Measurements from ENCODE around the gene CA5A. TPM values are rescaled to one million over a fixed set of nuclear protein-coding genes. Genes with fewer than 3 reads are reported as not detected.
A peak's percentile ranks its signal among the peaks of the same experiment; 100 is the strongest.
"Not testable (repeated sequence)": the region's sequence is repeated elsewhere in the genome, so short reads cannot be mapped to it uniquely, and the experiment has no call there.

CA5A gene
- total RNA-seq, 1 experiment from 2014 or later: 1.7 TPM

DNA sequence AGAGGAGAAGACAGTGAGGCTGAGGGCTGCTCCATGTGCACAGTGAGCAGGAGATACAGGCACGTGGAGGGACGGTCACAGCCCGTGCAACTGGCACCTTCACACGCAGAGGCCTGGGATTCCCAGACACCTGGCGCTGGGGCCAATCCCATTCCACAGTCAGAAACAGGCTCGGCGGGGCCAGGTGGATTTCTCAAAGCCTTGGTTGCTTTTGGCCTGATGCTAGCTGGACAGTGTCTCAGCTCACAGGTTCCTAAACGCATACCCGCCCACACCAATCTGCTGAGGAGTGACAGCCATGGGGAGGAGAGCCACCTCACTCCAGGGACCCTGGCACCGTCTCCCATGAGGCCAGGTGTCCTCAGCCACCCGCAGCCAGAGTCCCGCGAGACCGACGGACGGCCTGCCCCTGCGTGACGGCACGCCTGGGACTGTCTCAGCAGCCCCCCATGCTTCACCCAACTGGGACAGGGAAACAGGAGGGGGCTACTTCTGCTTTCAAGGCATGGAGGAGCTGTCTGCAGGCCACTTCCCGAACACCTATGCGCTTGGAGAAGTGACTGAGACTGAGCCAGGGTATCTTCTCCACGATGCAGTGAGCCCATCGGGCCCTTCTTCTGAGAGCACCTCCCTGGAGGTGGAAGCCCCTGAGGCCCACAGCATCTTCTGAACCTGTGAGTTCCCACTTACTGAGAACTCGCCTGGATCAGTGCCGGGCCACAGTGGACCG is 73.6 kb downstream of the CA5A start:
- H3K4me1 Mint-ChIP-seq (ENCODE audit: low read depth, unreplicated experiment): peaks cover 36% of the 10 kb centered on the region
- CTCF ChIA-PET; intact Hi-C loops (cut with micrococcal nuclease; ENCODE audit: unreplicated experiment); H3K27me3 ChIP-seq (replicated peaks; ENCODE audit: control insufficient read depth, insufficient read depth, low read length); BruUV-seq (replicated peaks); H3K36me3 ChIP-seq (ENCODE audit: control insufficient read depth, insufficient read depth, low read length); H3K27ac Mint-ChIP-seq (ENCODE audit: unreplicated experiment); H3K9me3 Mint-ChIP-seq (ENCODE audit: unreplicated experiment); H3K4me3 Mint-ChIP-seq (ENCODE audit: unreplicated experiment); H3K4me3 ChIP-seq (ENCODE audit: low read depth, low read length); H3K9me3 ChIP-seq; H3K27me3 Mint-ChIP-seq (ENCODE audit: insufficient read depth, unreplicated experiment): not testable (repeated sequence)
- peak in 1 of 2 experiments; percentile 15 for DNase-seq
- H3K4me1 ChIP-seq: peaks cover 36% of the 10 kb centered on the region
- POLR2A ChIA-PET: interaction anchor here (0.6 kb wide), 1 partner anchor 11 kb away, joined by 9 read pairs; no protein-coding TSS in a partner anchor
- H3K36me3 Mint-ChIP-seq (ENCODE audit: insufficient read depth, unreplicated experiment): peaks cover 100% of the 10 kb centered on the region

DNA sequence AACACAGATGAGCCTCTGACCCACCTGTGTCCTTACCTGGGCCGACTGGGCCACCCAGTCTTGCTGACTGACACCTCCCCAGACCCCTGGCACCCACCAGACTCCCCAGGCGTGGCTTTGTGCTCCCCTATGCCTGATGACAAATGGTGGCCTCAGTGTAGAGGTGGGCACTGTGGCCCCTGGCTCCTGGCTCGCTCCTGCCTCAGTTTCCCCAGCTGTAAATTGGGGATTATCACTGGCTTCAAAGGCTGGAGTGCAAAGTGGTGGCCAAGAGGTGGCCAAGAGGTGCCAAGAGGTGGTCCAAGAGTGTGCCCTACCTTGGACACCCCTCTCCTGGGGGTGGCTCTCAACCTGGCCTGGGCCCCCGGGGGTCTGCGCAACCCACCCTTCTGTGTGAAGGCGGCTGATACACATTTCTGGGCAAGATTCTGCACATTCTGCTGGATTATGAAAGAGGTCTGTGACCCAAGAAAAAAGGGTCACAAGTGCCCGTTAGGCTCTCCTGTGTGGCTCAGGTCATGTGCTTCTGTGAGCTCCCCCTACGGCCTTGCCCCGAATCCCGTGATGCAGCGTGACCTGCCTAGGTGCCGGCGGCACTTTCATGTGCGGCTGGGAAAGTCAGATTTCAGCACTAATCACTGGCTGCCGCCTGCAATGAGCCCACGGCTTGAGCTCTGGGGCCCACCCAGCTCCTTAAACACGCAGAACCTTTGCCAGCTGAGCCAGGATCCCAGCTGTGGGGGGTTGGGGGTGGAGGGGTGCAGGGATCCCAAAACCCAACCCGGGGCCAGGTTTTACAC is 74.8 kb downstream of the CA5A start:
- H3K4me3 ChIP-seq (ENCODE audit: low read depth, low read length); H3K9me3 Mint-ChIP-seq (ENCODE audit: unreplicated experiment); DNase-seq; POLR2A ChIA-PET; H3K4me3 Mint-ChIP-seq (ENCODE audit: unreplicated experiment); CTCF ChIA-PET; H3K9me3 ChIP-seq; BruUV-seq (replicated peaks); H3K27me3 ChIP-seq (replicated peaks; ENCODE audit: control insufficient read depth, insufficient read depth, low read length); intact Hi-C loops (cut with micrococcal nuclease; ENCODE audit: unreplicated experiment); H3K36me3 ChIP-seq (ENCODE audit: control insufficient read depth, insufficient read depth, low read length); H3K27me3 Mint-ChIP-seq (ENCODE audit: insufficient read depth, unreplicated experiment): not testable (repeated sequence)
- peak overlapping the region; percentile 42 for H3K27ac Mint-ChIP-seq (ENCODE audit: unreplicated experiment)
- H3K36me3 Mint-ChIP-seq (ENCODE audit: insufficient read depth, unreplicated experiment): peaks cover 100% of the 10 kb centered on the region
- peaks cover 37% of the 10 kb centered on the region for H3K4me1 ChIP-seq
- peaks cover 42% of the 10 kb centered on the region for H3K4me1 Mint-ChIP-seq (ENCODE audit: low read depth, unreplicated experiment)

DNA sequence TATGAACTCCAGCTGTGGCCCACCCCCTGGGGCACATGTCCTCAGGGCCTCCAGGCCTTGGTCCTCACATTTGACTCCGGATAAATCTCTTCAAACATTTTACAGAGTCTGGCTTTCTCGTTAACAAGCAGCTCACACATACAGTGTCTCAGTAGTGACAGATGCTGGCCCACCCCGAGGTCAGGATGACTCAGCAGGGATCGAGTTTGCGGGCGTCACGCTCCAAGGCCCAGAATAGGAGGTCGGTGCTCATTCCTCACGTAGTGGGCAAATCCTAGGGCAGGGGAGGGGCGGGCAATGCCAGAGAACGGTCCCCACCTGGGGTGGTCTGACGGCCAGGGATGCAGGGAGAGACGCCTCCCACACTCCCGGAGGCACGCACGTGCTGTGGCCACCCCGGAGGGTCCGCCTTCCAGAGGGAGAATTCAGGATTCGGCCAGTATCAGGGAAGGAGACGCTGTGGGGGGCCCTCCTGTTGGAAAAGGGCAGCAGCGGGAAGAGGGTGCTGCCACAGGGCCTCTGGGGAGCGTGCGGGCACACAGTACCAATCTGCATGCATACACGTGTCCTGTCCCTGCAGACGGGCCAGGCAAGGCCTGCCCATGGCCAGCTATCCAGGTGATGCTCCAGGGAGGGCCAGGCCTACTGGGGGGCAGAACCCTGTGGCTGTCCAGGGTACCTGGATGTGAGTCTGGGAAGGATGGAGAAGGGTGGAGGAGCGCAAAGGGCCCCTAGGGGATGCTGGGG is 75.6 kb downstream of the CA5A start:
- H3K4me1 ChIP-seq: peaks cover 45% of the 10 kb centered on the region
- DNase-seq: no peak
- Mint-ChIP-seq H3K4me1 (ENCODE audit: low read depth, unreplicated experiment) (peaks cover 42% of the 10 kb centered on the region), H3K4me3 (ENCODE audit: unreplicated experiment) (peak overlapping the region; percentile 28), H3K27me3 (ENCODE audit: insufficient read depth, unreplicated experiment) (no peaks in the 10 kb centered on the region), H3K27ac (ENCODE audit: unreplicated experiment) (peak overlapping the region; percentile 87), H3K36me3 (ENCODE audit: insufficient read depth, unreplicated experiment) (peaks cover 100% of the 10 kb centered on the region), H3K9me3 (ENCODE audit: unreplicated experiment) (no peaks in the 10 kb centered on the region)
- POLR2A ChIA-PET: no interaction called here
- BruUV-seq (replicated peaks): no TSS peak
- CTCF ChIA-PET: interaction anchor here (0.8 kb wide), 1 partner anchor 36 kb away, joined by 6 read pairs; no protein-coding TSS in a partner anchor
- peaks cover 3% of the 10 kb centered on the region for H3K36me3 ChIP-seq (ENCODE audit: control insufficient read depth, insufficient read depth, low read length)
- no peaks in the 10 kb centered on the region for H3K9me3 ChIP-seq
- TF ChIP-seq, protein P1, sequence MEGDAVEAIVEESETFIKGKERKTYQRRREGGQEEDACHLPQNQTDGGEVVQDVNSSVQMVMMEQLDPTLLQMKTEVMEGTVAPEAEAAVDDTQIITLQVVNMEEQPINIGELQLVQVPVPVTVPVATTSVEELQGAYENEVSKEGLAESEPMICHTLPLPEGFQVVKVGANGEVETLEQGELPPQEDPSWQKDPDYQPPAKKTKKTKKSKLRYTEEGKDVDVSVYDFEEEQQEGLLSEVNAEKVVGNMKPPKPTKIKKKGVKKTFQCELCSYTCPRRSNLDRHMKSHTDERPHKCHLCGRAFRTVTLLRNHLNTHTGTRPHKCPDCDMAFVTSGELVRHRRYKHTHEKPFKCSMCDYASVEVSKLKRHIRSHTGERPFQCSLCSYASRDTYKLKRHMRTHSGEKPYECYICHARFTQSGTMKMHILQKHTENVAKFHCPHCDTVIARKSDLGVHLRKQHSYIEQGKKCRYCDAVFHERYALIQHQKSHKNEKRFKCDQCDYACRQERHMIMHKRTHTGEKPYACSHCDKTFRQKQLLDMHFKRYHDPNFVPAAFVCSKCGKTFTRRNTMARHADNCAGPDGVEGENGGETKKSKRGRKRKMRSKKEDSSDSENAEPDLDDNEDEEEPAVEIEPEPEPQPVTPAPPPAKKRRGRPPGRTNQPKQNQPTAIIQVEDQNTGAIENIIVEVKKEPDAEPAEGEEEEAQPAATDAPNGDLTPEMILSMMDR (IDR thresholded peaks at IDR 0.05; ENCODE audit: insufficient read depth in 1 of 2, low read depth in 1 of 2, low read length in 1 of 2, severe bottlenecking in 1 of 2, unreplicated experiment in 1 of 2): no peak
- H3K4me3 ChIP-seq (ENCODE audit: low read depth, low read length): no peak overlapping the region
- intact Hi-C loops (cut with micrococcal nuclease; ENCODE audit: unreplicated experiment): no loop called here
- no peaks in the 10 kb centered on the region for H3K27me3 ChIP-seq (replicated peaks; ENCODE audit: control insufficient read depth, insufficient read depth, low read length)

DNA sequence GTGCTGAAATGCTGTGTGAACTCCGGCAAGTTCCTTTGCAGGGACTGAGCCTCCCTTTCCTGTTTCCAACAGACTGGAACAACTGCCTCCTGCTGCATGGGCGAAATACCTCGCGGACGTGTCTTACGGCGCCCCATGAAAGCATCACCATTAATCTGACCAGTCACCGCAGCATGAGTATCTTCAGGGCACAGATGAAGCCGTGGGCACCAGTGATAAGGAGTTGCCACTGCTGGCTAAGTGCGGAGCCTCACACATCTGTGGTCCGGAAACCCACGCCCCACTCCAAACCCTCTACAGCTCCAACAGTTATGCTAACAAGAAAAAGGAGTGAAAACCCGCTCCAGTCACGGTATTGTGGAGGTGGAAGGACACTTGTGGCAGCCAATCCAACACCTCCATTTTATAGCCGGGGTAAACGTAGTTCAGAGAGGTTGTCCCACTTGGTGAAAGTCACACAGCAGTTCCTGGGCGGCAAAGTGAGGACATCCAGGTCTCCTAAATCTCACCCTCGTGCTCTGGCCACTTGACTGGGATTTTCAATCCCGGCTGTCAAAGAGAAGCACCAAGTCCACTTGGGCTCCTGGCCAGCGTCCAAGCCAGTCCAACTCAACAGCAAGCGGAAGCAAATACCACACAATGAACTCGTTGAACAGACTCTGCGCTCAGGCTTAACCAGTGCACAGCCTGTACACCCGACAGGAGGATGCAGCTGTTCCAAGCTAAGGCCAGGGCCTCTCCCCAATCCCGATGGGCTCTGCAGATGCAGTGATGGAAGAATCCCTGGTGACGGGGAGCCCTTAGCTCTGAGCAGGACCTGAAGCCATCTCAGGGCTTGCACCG is 78.0 kb downstream of the CA5A start:
- H3K4me3 ChIP-seq (ENCODE audit: low read depth, low read length); H3K4me3 Mint-ChIP-seq (ENCODE audit: unreplicated experiment); H3K9me3 ChIP-seq; H3K27me3 ChIP-seq (replicated peaks; ENCODE audit: control insufficient read depth, insufficient read depth, low read length); H3K27me3 Mint-ChIP-seq (ENCODE audit: insufficient read depth, unreplicated experiment); H3K9me3 Mint-ChIP-seq (ENCODE audit: unreplicated experiment); intact Hi-C loops (cut with micrococcal nuclease; ENCODE audit: unreplicated experiment); H3K36me3 ChIP-seq (ENCODE audit: control insufficient read depth, insufficient read depth, low read length); POLR2A ChIA-PET; DNase-seq; BruUV-seq (replicated peaks): not testable (repeated sequence)
- H3K4me1 Mint-ChIP-seq (ENCODE audit: low read depth, unreplicated experiment): peaks cover 48% of the 10 kb centered on the region
- H3K4me1 ChIP-seq: peaks cover 61% of the 10 kb centered on the region
- H3K27ac Mint-ChIP-seq (ENCODE audit: unreplicated experiment): peak overlapping the region; percentile 99
- H3K36me3 Mint-ChIP-seq (ENCODE audit: insufficient read depth, unreplicated experiment): peaks cover 100% of the 10 kb centered on the region
- CTCF ChIA-PET: interaction anchor here (0.9 kb wide), 1 partner anchor 8 kb away, joined by 4 read pairs; no protein-coding TSS in a partner anchor
